Neural progenitor cell (in vitro differentiated cells): ENCODE measurements around the gene SERPINE1. TPM values are rescaled to one million over a fixed set of nuclear protein-coding genes. Genes with fewer than 3 reads are reported as not detected.

Source experiments
- DNase-seq: peaks from one replicate; pipeline ENCODE4 v3.0.0-alpha.2; 2016; ENCODE audit warnings: low spot score
- H2AFZ ChIP-seq: fragments of 200-600 bp; sonication (generic); replicated peaks from 2 replicates; pipeline ENCODE4 v1.6.1; 2016; ENCODE audit warnings: antibody characterized with exemption
- H3F3A ChIP-seq: fragments of 200-600 bp; sonication (generic); 2 replicates; pipeline ENCODE4 v1.6.1; 2016; ENCODE audit warnings: antibody characterized with exemption, low read depth
- H3K27ac ChIP-seq: fragments of 200-600 bp; sonication (generic); 2 replicates; pipeline ENCODE4 v1.5.1; 2016; ENCODE audit warnings: mild to moderate bottlenecking
- H3K27me3 ChIP-seq: fragments of 200-600 bp; sonication (generic); 2 replicates; pipeline ENCODE4 v1.6.1; 2016; ENCODE audit warnings: mild to moderate bottlenecking, moderate library complexity
- H3K36me3 ChIP-seq: fragments of 200-600 bp; sonication (generic); 2 replicates; pipeline ENCODE4 v1.5.1; 2016
- H3K4me1 ChIP-seq: fragments of 200-600 bp; sonication (generic); 2 replicates; pipeline ENCODE4 v1.6.1; 2016; ENCODE audit warnings: mixed run types
- H3K4me2 ChIP-seq: fragments of 200-600 bp; sonication (generic); 2 replicates; pipeline ENCODE4 v1.6.1; 2016
- H3K4me3 ChIP-seq: fragments of 200-600 bp; sonication (generic); 2 replicates; pipeline ENCODE4 v1.5.1; 2016
- H3K79me2 ChIP-seq: fragments of 200-600 bp; sonication (generic); 2 replicates; pipeline ENCODE4 v1.6.1; 2016; ENCODE audit warnings: low read depth
- H3K9ac ChIP-seq: fragments of 200-600 bp; sonication (generic); 2 replicates; pipeline ENCODE4 v1.6.1; 2016
- H3K9me3 ChIP-seq: fragments of 200-600 bp; sonication (generic); 2 replicates; pipeline ENCODE4 v1.5.1; 2016; ENCODE audit warnings: low read depth
- H4K20me1 ChIP-seq: fragments of 200-600 bp; sonication (generic); 2 replicates; pipeline ENCODE4 v1.6.1; 2016; ENCODE audit warnings: low read depth
- H3K27ac Mint-ChIP-seq: 3 replicates; pipeline ENCODE4 v1.8.0; 2021; ENCODE audit warnings: mixed read lengths
- H3K27me3 Mint-ChIP-seq: 2 replicates; pipeline ENCODE4 v1.8.0; 2022; ENCODE audit warnings: low read depth, mild to moderate bottlenecking, inconsistent platforms, moderate library complexity, mixed read lengths; ENCODE audit not compliant: insufficient read depth
- H3K36me3 Mint-ChIP-seq: 3 replicates; pipeline ENCODE4 v1.8.0; 2021; ENCODE audit warnings: mixed read lengths
- H3K4me1 Mint-ChIP-seq: 3 replicates; pipeline ENCODE4 v1.8.0; 2021; ENCODE audit warnings: mixed read lengths
- H3K4me3 Mint-ChIP-seq: 3 replicates; pipeline ENCODE4 v1.8.0; 2021; ENCODE audit warnings: mild to moderate bottlenecking, moderate library complexity, mixed read lengths
- H3K9me3 Mint-ChIP-seq: 3 replicates; pipeline ENCODE4 v1.8.0; 2020; ENCODE audit warnings: mixed read lengths
- EZH2 ChIP-seq: fragments of 200-600 bp; sonication (generic); IDR thresholded peaks from 2 replicates; pipeline ENCODE4 v1.6.1; 2017; ENCODE audit warnings: antibody characterized with exemption, mild to moderate bottlenecking, moderate library complexity
- EZH2phosphoT487 ChIP-seq: fragments of 200-600 bp; sonication (generic); IDR thresholded peaks from 2 replicates; pipeline ENCODE4 v1.6.1; 2017; ENCODE audit warnings: antibody characterized with exemption
- total RNA-seq: library from RNA; depleted of rRNA; stranded (reverse); fragments of >200 nt; gene quantifications from 2 replicates; pipeline ENCODE4 v1.2.3, GENCODE V29; 2015; ENCODE audit warnings: low replicate concordance
- TF ChIP-seq, protein P1 (sequence below): fragments of 200-600 bp; sonication (generic); IDR thresholded peaks from 2 replicates; pipeline ENCODE4 v1.5.1; 2017; ENCODE audit warnings: antibody characterized with exemption, mild to moderate bottlenecking

Gene SERPINE1
- total RNA-seq, 1 donor from 2014 or later = not detected

GRCh38 chr7:101133621-101134398 lies 6.9 kb downstream of the SERPINE1 start:
- H3K9me3 Mint-ChIP-seq = no peaks in the 10 kb centered on the region
- H3K4me3 ChIP-seq = peak overlapping the region; percentile 24
- peak overlapping the region; percentile 44 for H3K4me3 Mint-ChIP-seq
- no peak overlapping the region for H3K9ac ChIP-seq
- no peak overlapping the region for H3K27ac ChIP-seq
- peaks cover 36% of the 10 kb centered on the region for H3K4me1 Mint-ChIP-seq
- no peaks in the 10 kb centered on the region for H3K79me2 ChIP-seq
- H2AFZ ChIP-seq = peak overlapping the region; percentile 68
- peaks cover 14% of the 10 kb centered on the region for H3F3A ChIP-seq
- H3K27ac Mint-ChIP-seq = peak overlapping the region; percentile 7
- peaks cover 6% of the 10 kb centered on the region for H3K27me3 Mint-ChIP-seq
- no peaks in the 10 kb centered on the region for H3K36me3 ChIP-seq
- peaks cover 22% of the 10 kb centered on the region for H3K4me1 ChIP-seq
- no peaks in the 10 kb centered on the region for H3K27me3 ChIP-seq
- H3K36me3 Mint-ChIP-seq = peaks cover 2% of the 10 kb centered on the region
- no peaks in the 10 kb centered on the region for H4K20me1 ChIP-seq
- no peak for DNase-seq
- H3K4me2 ChIP-seq = peak overlapping the region; percentile 70
- no peak for TF ChIP-seq EZH2
- TF ChIP-seq, protein P1, sequence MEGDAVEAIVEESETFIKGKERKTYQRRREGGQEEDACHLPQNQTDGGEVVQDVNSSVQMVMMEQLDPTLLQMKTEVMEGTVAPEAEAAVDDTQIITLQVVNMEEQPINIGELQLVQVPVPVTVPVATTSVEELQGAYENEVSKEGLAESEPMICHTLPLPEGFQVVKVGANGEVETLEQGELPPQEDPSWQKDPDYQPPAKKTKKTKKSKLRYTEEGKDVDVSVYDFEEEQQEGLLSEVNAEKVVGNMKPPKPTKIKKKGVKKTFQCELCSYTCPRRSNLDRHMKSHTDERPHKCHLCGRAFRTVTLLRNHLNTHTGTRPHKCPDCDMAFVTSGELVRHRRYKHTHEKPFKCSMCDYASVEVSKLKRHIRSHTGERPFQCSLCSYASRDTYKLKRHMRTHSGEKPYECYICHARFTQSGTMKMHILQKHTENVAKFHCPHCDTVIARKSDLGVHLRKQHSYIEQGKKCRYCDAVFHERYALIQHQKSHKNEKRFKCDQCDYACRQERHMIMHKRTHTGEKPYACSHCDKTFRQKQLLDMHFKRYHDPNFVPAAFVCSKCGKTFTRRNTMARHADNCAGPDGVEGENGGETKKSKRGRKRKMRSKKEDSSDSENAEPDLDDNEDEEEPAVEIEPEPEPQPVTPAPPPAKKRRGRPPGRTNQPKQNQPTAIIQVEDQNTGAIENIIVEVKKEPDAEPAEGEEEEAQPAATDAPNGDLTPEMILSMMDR = no peak
- TF ChIP-seq EZH2phosphoT487 = no peak
- H3K9me3 ChIP-seq = no peaks in the 10 kb centered on the region

- Histone ChIP-seq H3K36me3 (no peaks in the 10 kb centered on the region), H3K27ac (no peak overlapping the region), H3K9me3 (no peaks in the 10 kb centered on the region), H3K9ac (no peak overlapping the region), H3K4me1 (peaks cover 22% of the 10 kb centered on the region), H3K27me3 (no peaks in the 10 kb centered on the region), H3K79me2 (no peaks in the 10 kb centered on the region), H3K4me3 (peak overlapping the region; percentile 24), H4K20me1 (no peaks in the 10 kb centered on the region), H2AFZ (peak overlapping the region; percentile 68), H3K4me2 (peak overlapping the region; percentile 70), H3F3A (peaks cover 14% of the 10 kb centered on the region)
- peak; percentile 54 for DNase-seq
- Mint-ChIP-seq H3K9me3 (no peaks in the 10 kb centered on the region), H3K36me3 (peaks cover 2% of the 10 kb centered on the region), H3K27me3 (peaks cover 6% of the 10 kb centered on the region), H3K4me3 (peak overlapping the region; percentile 55), H3K4me1 (peaks cover 38% of the 10 kb centered on the region), H3K27ac (peak overlapping the region; percentile 35)
- TF ChIP-seq EZH2 = no peak
- TF ChIP-seq EZH2phosphoT487 = no peak
- TF ChIP-seq, protein P1 = no peak
Measured at GRCh38 chr7:101134399-101134980, 7.6 kb downstream of the SERPINE1 start.

DNA sequence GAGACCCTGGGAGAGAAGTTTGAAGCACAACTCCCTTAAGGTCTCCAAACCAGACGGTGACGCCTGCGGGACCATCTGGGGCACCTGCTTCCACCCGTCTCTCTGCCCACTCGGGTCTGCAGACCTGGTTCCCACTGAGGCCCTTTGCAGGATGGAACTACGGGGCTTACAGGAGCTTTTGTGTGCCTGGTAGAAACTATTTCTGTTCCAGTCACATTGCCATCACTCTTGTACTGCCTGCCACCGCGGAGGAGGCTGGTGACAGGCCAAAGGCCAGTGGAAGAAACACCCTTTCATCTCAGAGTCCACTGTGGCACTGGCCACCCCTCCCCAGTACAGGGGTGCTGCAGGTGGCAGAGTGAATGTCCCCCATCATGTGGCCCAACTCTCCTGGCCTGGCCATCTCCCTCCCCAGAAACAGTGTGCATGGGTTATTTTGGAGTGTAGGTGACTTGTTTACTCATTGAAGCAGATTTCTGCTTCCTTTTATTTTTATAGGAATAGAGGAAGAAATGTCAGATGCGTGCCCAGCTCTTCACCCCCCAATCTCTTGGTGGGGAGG lies 10.8 kb downstream of the SERPINE1 start:
- no peaks in the 10 kb centered on the region for H3K9me3 Mint-ChIP-seq
- Histone ChIP-seq H3K9ac (no peak overlapping the region), H2AFZ (no peak overlapping the region), H3F3A (peaks cover 14% of the 10 kb centered on the region), H3K4me2 (no peak overlapping the region), H3K36me3 (no peaks in the 10 kb centered on the region), H3K27ac (no peak overlapping the region), H3K27me3 (no peaks in the 10 kb centered on the region), H3K4me1 (peaks cover 22% of the 10 kb centered on the region), H3K9me3 (no peaks in the 10 kb centered on the region), H4K20me1 (no peaks in the 10 kb centered on the region), H3K4me3 (no peak overlapping the region), H3K79me2 (no peaks in the 10 kb centered on the region)
- TF ChIP-seq, protein P1 = no peak
- TF ChIP-seq EZH2 (no peak), EZH2phosphoT487 (no peak)
- DNase-seq = no peak
- H3K36me3 Mint-ChIP-seq = no peaks in the 10 kb centered on the region
- H3K27ac Mint-ChIP-seq = peak overlapping the region; percentile 57
- peak overlapping the region; percentile 58 for H3K4me3 Mint-ChIP-seq
- H3K27me3 Mint-ChIP-seq = peaks cover 6% of the 10 kb centered on the region
- peaks cover 41% of the 10 kb centered on the region for H3K4me1 Mint-ChIP-seq
